OCI-LY7 (cell line): ENCODE measurements around the gene ATP6AP1. TPM values are rescaled to one million over a fixed set of nuclear protein-coding genes. Genes with fewer than 3 reads are reported as not detected.

Experiments
- BruUV-seq: library from RNA; stranded (reverse); fragments of 400-500 nt; replicated peaks from 2 replicates; lab custom pipeline; 2021; lab: Mats Ljungman, UMichigan
- CTCF ChIA-PET: fragments of 300-600 bp; sonication (Branson Sonifier 250); formaldehyde crosslinking; loops from one replicate; lab custom pipeline; 2022; ENCODE audit warnings: antibody characterized with exemption; ENCODE audit not compliant: unreplicated experiment; lab: Charles Lee
- POLR2A ChIA-PET: fragments of 300-600 bp; sonication (Branson Sonifier 250); formaldehyde crosslinking; loops from one replicate; lab custom pipeline; 2022; ENCODE audit warnings: antibody characterized with exemption; lab: Charles Lee
- DNase-seq: peaks from one replicate; pipeline ENCODE4 v3.0.0-alpha.2; 2015; ENCODE audit warnings: low spot score
- H2AFZ ChIP-seq: fragments of 200-600 bp; sonication (generic), shearing (Covaris generic); 2 replicates; pipeline ENCODE4 v1.6.1; 2014; ENCODE audit warnings: mild to moderate bottlenecking, antibody characterized with exemption, low read length, moderate library complexity
- H3K27ac ChIP-seq: fragments of 200-600 bp; sonication (generic); 2 replicates; pipeline ENCODE4 v1.5.1; 2014; ENCODE audit warnings: mixed run types, low read depth, mild to moderate bottlenecking, moderate library complexity, low read length, inconsistent platforms; ENCODE audit not compliant: poor library complexity, severe bottlenecking
- H3K36me3 ChIP-seq: fragments of 200-600 bp; sonication (generic); 2 replicates; pipeline ENCODE4 v1.6.1; 2014; ENCODE audit warnings: mild to moderate bottlenecking, antibody characterized with exemption, low read length, moderate library complexity, mixed read lengths; ENCODE audit not compliant: insufficient read depth
- H3K4me1 ChIP-seq: fragments of 200-600 bp; sonication (generic); 2 replicates; pipeline ENCODE4 v1.5.1; 2014; ENCODE audit warnings: mild to moderate bottlenecking, low read length; ENCODE audit not compliant: insufficient read depth, poor library complexity, severe bottlenecking
- H3K4me2 ChIP-seq: fragments of 200-600 bp; sonication (generic); 2 replicates; pipeline ENCODE4 v1.6.1; 2014; ENCODE audit warnings: mild to moderate bottlenecking, low read length
- H3K4me3 ChIP-seq: fragments of 200-600 bp; sonication (generic); 2 replicates; pipeline ENCODE4 v1.5.1; 2014; ENCODE audit warnings: mild to moderate bottlenecking, low read depth, low read length; ENCODE audit not compliant: poor library complexity, severe bottlenecking
- H3K79me2 ChIP-seq: fragments of 200-600 bp; sonication (generic); 2 replicates; pipeline ENCODE4 v1.6.1; 2016; ENCODE audit warnings: low read depth, mild to moderate bottlenecking, low read length, moderate library complexity, mixed read lengths; ENCODE audit not compliant: insufficient read depth
- H3K9me2 ChIP-seq: fragments of 200-600 bp; sonication (generic); 2 replicates; pipeline ENCODE4 v1.6.1; 2016; ENCODE audit warnings: mild to moderate bottlenecking, low read length, mixed read lengths; ENCODE audit not compliant: insufficient read depth
- H3K9me3 ChIP-seq: fragments of 200-600 bp; sonication (generic); 2 replicates; pipeline ENCODE4 v1.6.1; 2014; ENCODE audit warnings: mild to moderate bottlenecking, mixed run types, low read length, mixed read lengths
- H4K20me1 ChIP-seq: fragments of 200-600 bp; sonication (generic); 2 replicates; pipeline ENCODE4 v1.6.1; 2014; ENCODE audit warnings: mild to moderate bottlenecking, antibody characterized with exemption, low read length, moderate library complexity, mixed read lengths; ENCODE audit not compliant: insufficient read depth
- CTCF ChIP-seq: fragments of 200-600 bp; sonication (generic); conservative IDR thresholded peaks from 2 replicates; pipeline ENCODE4 v1.5.1; 2014; ENCODE audit warnings: mild to moderate bottlenecking, antibody characterized with exemption, low read length, moderate library complexity, mixed read lengths
- EZH2phosphoT487 ChIP-seq: fragments of 200-600 bp; sonication (generic); IDR thresholded peaks from 2 replicates; pipeline ENCODE4 v1.6.1; 2018; ENCODE audit warnings: low read depth, borderline replicate concordance, mild to moderate bottlenecking, mixed run types, antibody characterized with exemption, low read length, moderate library complexity, mixed read lengths
- intact Hi-C: fragments of 100-400 bp; cut with micrococcal nuclease; formaldehyde crosslinking; loops from one replicate; pipeline ENCODE4 v1.10.0; 2022; ENCODE audit not compliant: unreplicated experiment
- total RNA-seq, 2 experiments: library from RNA; depleted of rRNA in 1 of 2; stranded (reverse); fragments of >200 nt in 1 of 2; shearing (Covaris generic) in 1 of 2; gene quantifications; 2 replicates each; pipeline ENCODE4 v1.2.3, GENCODE V29; 2014 to 2022

ATP6AP1 gene
- total RNA-seq, 2 experiments from 2014 or later = 26.4 to 39.5 TPM

- Histone ChIP-seq H3K4me2 (peak within 1 kb of the TSS; percentile 84), H3K36me3 (peaks cover 7% of the 10 kb centered on the region), H3K4me3 (peak within 1 kb of the TSS; percentile 80), H4K20me1 (no peaks in the 10 kb centered on the region), H3K79me2 (no peaks in the 10 kb centered on the region), H3K9me3 (no peaks in the 10 kb centered on the region), H2AFZ (peak within 1 kb of the TSS; percentile 45), H3K4me1 (peaks cover 52% of the 10 kb centered on the region), H3K9me2 (no peaks in the 10 kb centered on the region), H3K27ac (peak within 1 kb of the TSS; percentile 83)
- no TSS peak for BruUV-seq
- POLR2A ChIA-PET = interaction anchor here (0.5 to 1.5 kb wide), 4 partner anchors 10 to 65 kb away, joined by 3 to 4 read pairs (median 4); no protein-coding TSS in a partner anchor
- intact Hi-C loops = loop anchor here (5.0 kb wide), 1 partner anchor 38 kb away; the partner anchor contains the start of gene FAM3A
- DNase-seq = peak; percentile 92
- CTCF ChIA-PET = interaction anchor here (0.9 kb wide), 1 partner anchor 19 kb away, joined by 3 read pairs; no protein-coding TSS in a partner anchor
- no peak for TF ChIP-seq CTCF
- no peak for TF ChIP-seq EZH2phosphoT487
These were observed 50.5 kb downstream of the ATP6AP1 start, which contains the start of gene LAGE3 for GRCh38 chrX:154478728-154479622. Gene LAGE3 (minus strand): TSS chrX:154479281. CDS start chrX:154478915, 366 bp downstream.

- ChIA-PET CTCF (no interaction called here), POLR2A (interaction anchor here (0.7 to 3.2 kb wide), 5 partner anchors 9 to 555 kb away, joined by 3 to 26 read pairs (median 3); partner anchors contain the start of genes ARHGAP4 and SLC10A3)
- no peaks in the 10 kb centered on the region for H4K20me1 ChIP-seq
- peaks cover 23% of the 10 kb centered on the region for H3K36me3 ChIP-seq
- peak overlapping the region; percentile 53 for H3K4me2 ChIP-seq
- BruUV-seq = no TSS peak
- intact Hi-C loops = loop anchor here (5.0 kb wide), 1 partner anchor 69 kb away; the partner anchor contains the start of gene TAFAZZIN
- peak overlapping the region; percentile 58 for H3K27ac ChIP-seq
- peak; percentile 43 for DNase-seq
- peaks cover 68% of the 10 kb centered on the region for H3K4me1 ChIP-seq
- H3K9me3 ChIP-seq = no peaks in the 10 kb centered on the region
- H3K79me2 ChIP-seq = peaks cover 16% of the 10 kb centered on the region
- no peaks in the 10 kb centered on the region for H3K9me2 ChIP-seq
- no peak for TF ChIP-seq EZH2phosphoT487
- no peak for TF ChIP-seq CTCF
- H2AFZ ChIP-seq = peak overlapping the region; percentile 78; the same call in 1 of the 2 replicates
- H3K4me3 ChIP-seq = no peak overlapping the region
These were observed 52.7 kb downstream of the ATP6AP1 start for GRCh38 chrX:154481195-154481594.
